Mammary epithelial cell (primary cell): ENCODE results near the gene DOCK6.
A peak's percentile ranks its signal among the peaks of the same experiment; 100 is the strongest.

Source experiments
- EZH2 ChIP-seq: IDR thresholded peaks from 2 replicates; pipeline ENCODE4 v1.6.1; 2012; ENCODE audit warnings: low read length, inconsistent platforms, borderline replicate concordance
- TF ChIP-seq, protein P1 (sequence below), 2 donors: IDR thresholded peaks in 1 of 2; conservative IDR thresholded peaks in 1 of 2; 2 replicates each; pipeline ENCODE4 v1.5.1; 2011 to 2012; ENCODE audit warnings: inconsistent platforms in 2 of 2, low read length in 2 of 2, mild to moderate bottlenecking in 2 of 2, control low read depth in 1 of 2, low read depth in 1 of 2; ENCODE audit not compliant: insufficient read depth in 1 of 2; ENCODE audit errors: extremely low read depth in 1 of 2

DNA sequence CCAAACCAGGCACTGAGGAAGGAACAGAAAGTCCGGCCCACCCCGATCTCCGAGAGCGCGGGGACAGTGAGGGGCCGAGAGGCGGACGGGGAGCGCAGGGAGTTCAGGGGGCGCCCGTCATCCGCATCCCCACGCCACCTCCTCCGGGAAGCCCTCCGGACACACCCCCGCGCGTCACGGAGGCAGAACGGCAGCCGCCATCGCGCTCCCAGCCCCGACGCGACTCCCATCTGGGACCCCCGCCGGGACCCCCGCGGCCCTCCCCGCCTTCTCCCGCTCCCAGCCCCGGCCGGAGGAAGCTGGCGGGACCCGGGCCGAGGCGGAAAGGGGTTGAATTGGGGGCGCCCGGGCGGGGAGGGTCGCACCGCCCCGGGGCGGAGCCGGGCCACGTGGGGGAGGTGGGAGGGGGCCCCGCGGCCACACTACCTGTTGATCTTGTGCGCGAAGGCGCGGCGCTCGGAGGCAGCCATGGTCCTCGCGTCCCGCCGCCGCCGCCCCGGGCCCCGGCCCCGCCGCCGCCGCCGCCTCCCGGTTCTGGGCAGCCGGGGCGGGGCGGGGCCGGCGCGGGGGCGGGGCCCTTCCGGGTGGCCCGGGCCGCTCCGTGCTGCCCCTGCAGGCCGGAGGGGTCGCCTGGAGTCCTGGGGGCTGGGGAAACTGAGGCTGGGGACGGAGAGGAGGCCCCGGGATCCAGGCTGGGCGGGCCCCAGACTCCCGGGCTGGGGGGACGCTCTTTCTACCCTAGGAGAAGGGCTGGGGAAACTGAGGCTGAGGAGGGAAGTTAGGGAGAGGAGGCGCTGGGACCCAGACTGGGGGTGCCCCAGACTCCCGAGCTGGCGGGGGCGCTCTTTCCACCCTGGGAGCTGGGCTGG is at the start of gene DOCK6:
- TF ChIP-seq, protein P1, sequence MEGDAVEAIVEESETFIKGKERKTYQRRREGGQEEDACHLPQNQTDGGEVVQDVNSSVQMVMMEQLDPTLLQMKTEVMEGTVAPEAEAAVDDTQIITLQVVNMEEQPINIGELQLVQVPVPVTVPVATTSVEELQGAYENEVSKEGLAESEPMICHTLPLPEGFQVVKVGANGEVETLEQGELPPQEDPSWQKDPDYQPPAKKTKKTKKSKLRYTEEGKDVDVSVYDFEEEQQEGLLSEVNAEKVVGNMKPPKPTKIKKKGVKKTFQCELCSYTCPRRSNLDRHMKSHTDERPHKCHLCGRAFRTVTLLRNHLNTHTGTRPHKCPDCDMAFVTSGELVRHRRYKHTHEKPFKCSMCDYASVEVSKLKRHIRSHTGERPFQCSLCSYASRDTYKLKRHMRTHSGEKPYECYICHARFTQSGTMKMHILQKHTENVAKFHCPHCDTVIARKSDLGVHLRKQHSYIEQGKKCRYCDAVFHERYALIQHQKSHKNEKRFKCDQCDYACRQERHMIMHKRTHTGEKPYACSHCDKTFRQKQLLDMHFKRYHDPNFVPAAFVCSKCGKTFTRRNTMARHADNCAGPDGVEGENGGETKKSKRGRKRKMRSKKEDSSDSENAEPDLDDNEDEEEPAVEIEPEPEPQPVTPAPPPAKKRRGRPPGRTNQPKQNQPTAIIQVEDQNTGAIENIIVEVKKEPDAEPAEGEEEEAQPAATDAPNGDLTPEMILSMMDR (conservative IDR thresholded peaks at IDR 0.05 in 1 of 2, IDR thresholded peaks at IDR 0.05 in 1 of 2; ENCODE audit: extremely low read depth in 1 of 2, insufficient read depth in 1 of 2, low read depth in 1 of 2, low read length in 2 of 2): peak; percentile 9 to 50
- TF ChIP-seq EZH2: no peak
